WERI-Rb-1 (cell line): ENCODE data around the gene PRKCH.

Source experiments
- DNase-seq: peaks from one replicate; pipeline ENCODE4 v3.0.0-alpha.2; 2020
- H3K27ac ChIP-seq: fragments of 250-450 bp; sonication (Bioruptor Pico); 2 replicates; pipeline ENCODE4 v1.5.1; 2020; ENCODE audit warnings: mild to moderate bottlenecking, moderate library complexity
- H3K27me3 ChIP-seq: fragments of 250-450 bp; sonication (Bioruptor Pico); 2 replicates; pipeline ENCODE4 v1.5.1; 2021; ENCODE audit warnings: mild to moderate bottlenecking, low read depth, moderate library complexity; ENCODE audit not compliant: insufficient read depth, severe bottlenecking
- H3K36me3 ChIP-seq: fragments of 250-450 bp; sonication (Bioruptor Pico); 2 replicates; pipeline ENCODE4 v1.5.1; 2020; ENCODE audit warnings: mild to moderate bottlenecking, moderate library complexity
- H3K4me3 ChIP-seq: 2 replicates; pipeline ENCODE4 v1.5.1; 2011; ENCODE audit warnings: low read depth, mild to moderate bottlenecking, control low read depth, low read length
- H3K9me3 ChIP-seq: fragments of 250-450 bp; sonication (Bioruptor Pico); 2 replicates; pipeline ENCODE4 v1.5.1; 2021; ENCODE audit warnings: mild to moderate bottlenecking, moderate library complexity; ENCODE audit not compliant: severe bottlenecking
- CTCF ChIP-seq: IDR thresholded peaks from 2 replicates; pipeline ENCODE4 v1.5.1; 2011; ENCODE audit warnings: low read depth, mild to moderate bottlenecking, control low read depth, inconsistent platforms, low read length

Gene PRKCH

GRCh38 chr14:61382842-61383241 is 61.5 kb downstream of the PRKCH start:
- no peak for TF ChIP-seq CTCF
- Histone ChIP-seq H3K9me3 (no peaks in the 10 kb centered on the region), H3K27ac (no peak overlapping the region), H3K27me3 (no peaks in the 10 kb centered on the region), H3K36me3 (no peaks in the 10 kb centered on the region), H3K4me3 (no peak overlapping the region)
- no peak for DNase-seq

GRCh38 chr14:61385002-61385685 is 63.8 kb downstream of the PRKCH start:
- Histone ChIP-seq H3K27me3 (no peaks in the 10 kb centered on the region), H3K9me3 (no peaks in the 10 kb centered on the region), H3K4me3 (no peak overlapping the region), H3K36me3 (no peaks in the 10 kb centered on the region), H3K27ac (no peak overlapping the region)
- no peak for TF ChIP-seq CTCF
- DNase-seq, result no peak

- H3K27ac ChIP-seq, result no peak overlapping the region
- H3K27me3 ChIP-seq, result no peaks in the 10 kb centered on the region
- no peak overlapping the region for H3K4me3 ChIP-seq
- no peak for DNase-seq
- H3K9me3 ChIP-seq, result no peaks in the 10 kb centered on the region
- no peaks in the 10 kb centered on the region for H3K36me3 ChIP-seq
- no peak for TF ChIP-seq CTCF
These were observed 64.9 kb downstream of the PRKCH start for GRCh38 chr14:61386173-61386772.

- no peaks in the 10 kb centered on the region for H3K27me3 ChIP-seq
- TF ChIP-seq CTCF, result no peak
- no peaks in the 10 kb centered on the region for H3K9me3 ChIP-seq
- H3K27ac ChIP-seq, result no peak overlapping the region
- no peaks in the 10 kb centered on the region for H3K36me3 ChIP-seq
- H3K4me3 ChIP-seq, result no peak overlapping the region
- DNase-seq, result no peak
These were observed 65.7 kb downstream of the PRKCH start for GRCh38 chr14:61387076-61387475.

- Histone ChIP-seq H3K4me3 (no peak overlapping the region), H3K36me3 (no peaks in the 10 kb centered on the region), H3K27me3 (no peaks in the 10 kb centered on the region), H3K9me3 (no peaks in the 10 kb centered on the region), H3K27ac (no peak overlapping the region)
- DNase-seq, result no peak
- TF ChIP-seq CTCF, result no peak
These were observed 67.0 kb downstream of the PRKCH start for GRCh38 chr14:61388173-61388975.
